K562 (cell line): Measurements from ENCODE around the gene SDHAF1. TPM values are rescaled to one million over a fixed set of nuclear protein-coding genes. Genes with fewer than 3 reads are reported as not detected.

Experiments used
- ATAC-seq: fragments of 200-7000 bp; cut with Tn5 transposase; 3 replicates; pipeline ENCODE4 v1.9.1; 2020; ENCODE audit warnings: moderate library complexity
- BruUV-seq: library from RNA; stranded (reverse); fragments of 400-500 nt; replicated peaks from 2 replicates; lab custom pipeline; 2021; lab: Mats Ljungman, UMichigan
- CTCF ChIA-PET: fragments of 300-600 bp; formaldehyde crosslinking; extraction: SDS; loops from one replicate; lab custom pipeline; 2021; ENCODE audit warnings: low intra/inter-chr PET ratio; lab: Yijun Ruan, JAX
- POLR2A ChIA-PET: fragments of 300-600, 350-650 bp; sonication (Branson Sonifier 250); formaldehyde crosslinking; extraction: SDS; loops from one replicate; lab custom pipeline; 2021; ENCODE audit warnings: antibody characterized with exemption, inconsistent platforms; lab: Yijun Ruan, JAX
- DNase-seq, 4 experiments: peaks; one replicate each; pipeline versions ENCODE4 v3.0.0 to v3.0.0-alpha.2; 2011 to 2018; ENCODE audit warnings: low spot score in 3 of 4, mixed read lengths in 3 of 4; ENCODE audit errors: extremely low read depth in 1 of 4
- FAIRE-seq: peaks from 2 replicates; lab custom pipeline; 2011; peaks lifted over from hg19 to GRCh38; lab: Jason Lieb, UNC
- H2AFZ ChIP-seq: 2 replicates; pipeline ENCODE4 v1.6.0; 2011; ENCODE audit warnings: low read depth, low read length, control low read depth, inconsistent platforms
- H3K27ac ChIP-seq: fragments of 200-600 bp; 3 replicates; pipeline ENCODE4 v1.8.0; 2011; ENCODE audit warnings: low read depth, mild to moderate bottlenecking, control low read depth, inconsistent platforms, low read length, moderate library complexity, mixed read lengths; ENCODE audit errors: extremely low read depth
- H3K27me3 ChIP-seq, 2 experiments: fragments of 300-600 bp in 1 of 2; 2 replicates in 1 of 2; 3 replicates in 1 of 2; pipeline versions ENCODE4 v1.6.0 to v1.8.0; 2011; ENCODE audit warnings: inconsistent platforms in 2 of 2, low read length in 2 of 2, mild to moderate bottlenecking in 1 of 2, mixed read lengths in 1 of 2, moderate library complexity in 1 of 2; ENCODE audit not compliant: control insufficient read depth in 2 of 2, insufficient read depth in 2 of 2
- H3K36me3 ChIP-seq: fragments of 300-600 bp; 3 replicates; pipeline ENCODE4 v1.8.0; 2011; ENCODE audit warnings: mild to moderate bottlenecking, low read length, inconsistent platforms; ENCODE audit not compliant: control insufficient read depth, insufficient read depth
- H3K4me1 ChIP-seq, 2 experiments: fragments of 200-600 bp in 1 of 2; replicated peaks in 1 of 2; 2 replicates in 1 of 2; 3 replicates in 1 of 2; pipeline versions ENCODE4 v1.5.1 to v1.8.0; 2011; ENCODE audit warnings: inconsistent platforms in 2 of 2, low read length in 2 of 2, mild to moderate bottlenecking in 1 of 2, mixed read lengths in 1 of 2, moderate library complexity in 1 of 2; ENCODE audit not compliant: control insufficient read depth in 2 of 2, insufficient read depth in 2 of 2
- H3K4me2 ChIP-seq: 2 replicates; pipeline ENCODE4 v1.6.1; 2011; ENCODE audit warnings: low read length, control low read depth, inconsistent platforms, mixed read lengths; ENCODE audit not compliant: insufficient read depth
- H3K4me3 ChIP-seq: fragments of 200-600 bp; sonication (generic), shearing (Covaris generic); 2 replicates; pipeline ENCODE4 v1.5.1; 2016; ENCODE audit warnings: control low read depth, inconsistent platforms
- H3K79me2 ChIP-seq: fragments of 200-600 bp; 3 replicates; pipeline ENCODE4 v1.8.0; 2011; ENCODE audit warnings: low read length, inconsistent platforms; ENCODE audit not compliant: control insufficient read depth, insufficient read depth
- H3K9ac ChIP-seq, 2 experiments: 2 replicates each; pipeline versions ENCODE4 v1.6.0 to v1.6.1; 2011; ENCODE audit warnings: low read depth in 2 of 2, low read length in 2 of 2, control low read depth in 1 of 2, inconsistent platforms in 1 of 2, mild to moderate bottlenecking in 1 of 2, mixed read lengths in 1 of 2; ENCODE audit not compliant: insufficient read depth in 1 of 2
- H3K9me1 ChIP-seq: one replicate; pipeline ENCODE4 v1.6.0; 2011; ENCODE audit warnings: inconsistent platforms, mild to moderate bottlenecking, low read length, moderate library complexity; ENCODE audit not compliant: control insufficient read depth, insufficient read depth
- H3K9me3 ChIP-seq: replicated peaks from 2 replicates; pipeline ENCODE4 v1.5.1; 2011; ENCODE audit warnings: low read depth, low read length, inconsistent platforms; ENCODE audit not compliant: control insufficient read depth, insufficient read depth
- H4K20me1 ChIP-seq: replicated peaks from 2 replicates; pipeline ENCODE4 v1.6.1; 2011; ENCODE audit warnings: low read length, inconsistent platforms, mixed read lengths; ENCODE audit not compliant: control insufficient read depth, insufficient read depth
- BCOR ChIP-seq: fragments of 450-650 bp; IDR thresholded peaks from 2 replicates; pipeline ENCODE4 v1.6.1; 2016
- BRF1 ChIP-seq: IDR thresholded peaks from 3 replicates; pipeline ENCODE4 v1.6.1; 2011; ENCODE audit warnings: borderline replicate concordance, mild to moderate bottlenecking; ENCODE audit not compliant: insufficient read length; ENCODE audit errors: extremely low read depth
- CTCF ChIP-seq, 3 experiments: IDR thresholded peaks in 2 of 3; conservative IDR thresholded peaks in 1 of 3; 2 replicates each; pipeline ENCODE4 v1.5.1; 2011 to 2012; ENCODE audit warnings: low read length in 3 of 3, mild to moderate bottlenecking in 3 of 3, control low read depth in 2 of 3, improper control_type of control experiment in 1 of 3, inconsistent platforms in 1 of 3, low read depth in 1 of 3, mixed read lengths in 1 of 3, moderate library complexity in 1 of 3; ENCODE audit not compliant: insufficient read depth in 2 of 3
- ETS2 ChIP-seq: IDR thresholded peaks from 2 replicates; pipeline ENCODE4 v1.6.1; 2016; ENCODE audit warnings: borderline replicate concordance, missing genetic modification characterization, mild to moderate bottlenecking, moderate library complexity, missing compliant biosample characterization; ENCODE audit not compliant: poor library complexity, severe bottlenecking
- ETV5 ChIP-seq: sonication (generic); formaldehyde crosslinking; IDR thresholded peaks from 2 replicates; pipeline ENCODE4 v1.4.0; 2020; ENCODE audit warnings: low read depth, mild to moderate bottlenecking, missing genetic modification reagents
- MXD1 ChIP-seq: fragments of 250-450 bp; sonication (Bioruptor Pico); IDR thresholded peaks from 2 replicates; pipeline ENCODE4 v1.8.0; 2021; ENCODE audit warnings: borderline replicate concordance, mild to moderate bottlenecking, moderate library complexity; ENCODE audit not compliant: poor library complexity, severe bottlenecking
- NCOA6 ChIP-seq: fragments of 450-650 bp; IDR thresholded peaks from 2 replicates; pipeline ENCODE4 v1.6.1; 2017; ENCODE audit warnings: mild to moderate bottlenecking
- NR2F6 ChIP-seq: fragments of 450-650 bp; formaldehyde crosslinking; IDR thresholded peaks from 2 replicates; pipeline ENCODE4 v1.4.0; 2020; ENCODE audit warnings: mild to moderate bottlenecking
- POLR2AphosphoS5 ChIP-seq: IDR thresholded peaks from 2 replicates; pipeline ENCODE4 v1.6.1; 2011; ENCODE audit warnings: mild to moderate bottlenecking, low read depth, low read length, moderate library complexity; ENCODE audit not compliant: control insufficient read depth, insufficient read depth
- YBX1 ChIP-seq: fragments of 450-650 bp; IDR thresholded peaks from 2 replicates; pipeline ENCODE4 v1.7.1; 2016; ENCODE audit warnings: mild to moderate bottlenecking
- ZKSCAN3 ChIP-seq: fragments of 250-450 bp; sonication (Bioruptor Pico); IDR thresholded peaks from 2 replicates; pipeline ENCODE4 v1.4.0; 2020
- ZNF212 ChIP-seq: fragments of 450-650 bp; formaldehyde crosslinking; IDR thresholded peaks from 2 replicates; pipeline ENCODE4 v1.4.0; 2020; ENCODE audit warnings: mild to moderate bottlenecking
- ZNF584 ChIP-seq: fragments of 200-800 bp; sonication (Bioruptor generic); IDR thresholded peaks from 2 replicates; pipeline ENCODE4 v1.6.1; 2016; ENCODE audit warnings: low read depth, mild to moderate bottlenecking, missing genetic modification characterization, missing compliant biosample characterization
- ZNF644 ChIP-seq: fragments of 200-800 bp; sonication (Bioruptor generic); IDR thresholded peaks from 2 replicates; pipeline ENCODE4 v1.6.1; 2016; ENCODE audit warnings: low read depth, missing genetic modification characterization, missing compliant biosample characterization
- ZNF707 ChIP-seq: fragments of 250-450 bp; sonication (Bioruptor Pico); conservative IDR thresholded peaks from 2 replicates; pipeline ENCODE4 v1.8.0; 2022; ENCODE audit warnings: inconsistent platforms, mild to moderate bottlenecking, moderate library complexity
- WGBS: fragments of 100-300 bp; shearing (Covaris generic); methylation state at CpG from one replicate; pipeline ENCODE4 v1.1.6; 2016; ENCODE audit warnings: low coverage, mixed read lengths; ENCODE audit not compliant: insufficient coverage; ENCODE audit errors: missing lambda C conversion rate; 5-methylcytosine and 5-hydroxymethylcytosine counted together
- in situ Hi-C: fragments of 300-500 bp; cut with MboI; formaldehyde crosslinking; loops from 4 replicates; pipeline ENCODE4 v1.15.0; 2018; ENCODE audit warnings: inconsistent platforms, mixed read lengths
- intact Hi-C: fragments of 100-400 bp; cut with micrococcal nuclease; formaldehyde crosslinking; loops from 2 replicates; pipeline ENCODE4 v1.14.2; 2022
- polyA plus RNA-seq, 8 experiments: library from polyadenylated mRNA; depleted of rRNA in 4 of 8; stranded (reverse) in 5 of 8; unstranded in 3 of 8; fragments of >200 nt; fragmentation: Nextera tagmentation in 2 of 8; fragmentation: Illumina TruSeq in 1 of 8; extraction: Ambion mirVana in 2 of 8; extraction: Trizol in 1 of 8; gene quantifications; 2 replicates each; pipeline versions ENCODE4 v1.2.1 to v1.2.3, GENCODE V29; 2011 to 2014; ENCODE audit warnings: inconsistent platforms in 1 of 8, missing spikeins in 1 of 8
- total RNA-seq, 7 experiments: library from RNA; depleted of rRNA in 6 of 7; stranded (reverse); fragments of >200 nt in 6 of 7; fragmentation: Illumina TruSeq in 2 of 7; extraction: Trizol in 2 of 7; gene quantifications; 2 replicates each; pipeline versions ENCODE4 v1.2.1 to v1.2.3, GENCODE V29; 2011 to 2021; ENCODE audit warnings: low replicate concordance in 1 of 7
- TF ChIP-seq, protein P1 (sequence below): fragments of 450-650 bp; formaldehyde crosslinking; IDR thresholded peaks from 2 replicates; pipeline ENCODE4 v1.4.0; 2020; ENCODE audit warnings: mild to moderate bottlenecking, mixed read lengths
- TF ChIP-seq, protein P2 (sequence below): IDR thresholded peaks from 2 replicates; pipeline ENCODE4 v1.6.1; 2011; ENCODE audit not compliant: insufficient read length; ENCODE audit errors: extremely low read depth

Gene SDHAF1
- total and polyA plus RNA-seq, 9 of the 15 experiments (the other 6 are each of a cell fraction or from before 2014, with no cell fraction given), result 0.42 to 55.7 (median 18.8) TPM

DNA sequence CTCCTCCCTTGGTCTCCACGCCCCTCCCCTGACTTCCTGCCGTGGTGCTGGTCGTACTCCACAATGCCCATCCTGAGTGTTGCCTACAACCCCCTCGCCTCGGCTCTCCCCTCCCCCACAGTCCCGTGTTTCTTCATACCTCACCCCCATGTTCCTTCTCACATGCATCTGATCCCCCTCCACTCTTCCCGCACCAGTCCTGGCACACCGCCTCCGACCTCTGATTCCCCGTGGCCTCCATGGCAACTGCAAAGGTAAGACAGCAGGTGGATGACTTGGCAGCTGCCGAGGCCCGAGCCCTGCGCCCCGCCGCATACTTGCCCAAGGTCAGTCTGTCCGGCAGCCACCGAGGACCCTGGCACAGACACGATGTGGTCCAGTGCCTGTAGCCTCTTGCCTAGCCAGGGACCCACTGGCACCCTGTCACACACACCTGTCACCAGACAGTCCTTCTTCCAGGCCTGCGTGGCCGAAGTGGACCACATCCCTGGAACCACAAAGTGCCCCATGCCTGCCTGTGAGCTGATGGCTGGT, 16.1 kb upstream of the SDHAF1 start:
- no peak for ATAC-seq
- CTCF ChIA-PET, result no interaction called here

More for the DNA sequence above, 16.1 kb upstream of the SDHAF1 start:
- Histone ChIP-seq H3K27ac (no peak overlapping the region), H3K9ac (peak overlapping the region in 1 of 2 experiments; percentile 58; a peak in 1 of 4 replicates), H3K9me3 (no peaks in the 10 kb centered on the region), H3K36me3 (no peaks in the 10 kb centered on the region), H3K9me1 (no peaks in the 10 kb centered on the region)
- in situ Hi-C loops, result no loop called here
- DNase-seq, result no peak
- WGBS, result 7% methylated on average over 20 of the region's 20 CpGs
- TF ChIP-seq ZNF212 (CRISPR knock-in tag) (no peak), CTCF (IDR thresholded peaks at IDR 0.05 in 2 of 3, conservative IDR thresholded peaks at IDR 0.05 in 1 of 3; ENCODE audit: insufficient read depth in 2 of 3, low read depth in 1 of 3, low read length in 3 of 3) (no peak), BCOR (no peak), ZNF644 (tag) (no peak), ETV5 (CRISPR knock-in tag) (no peak), POLR2AphosphoS5 (no peak), NCOA6 (no peak), NR2F6 (CRISPR knock-in tag) (no peak), ETS2 (tag) (no peak), ZNF584 (no peak), ZKSCAN3 (CRISPR knock-in tag) (no peak), ZNF707 (no peak), YBX1 (no peak), MXD1 (CRISPR knock-in tag) (no peak), BRF1 (no peak)
- TF ChIP-seq, protein P1, sequence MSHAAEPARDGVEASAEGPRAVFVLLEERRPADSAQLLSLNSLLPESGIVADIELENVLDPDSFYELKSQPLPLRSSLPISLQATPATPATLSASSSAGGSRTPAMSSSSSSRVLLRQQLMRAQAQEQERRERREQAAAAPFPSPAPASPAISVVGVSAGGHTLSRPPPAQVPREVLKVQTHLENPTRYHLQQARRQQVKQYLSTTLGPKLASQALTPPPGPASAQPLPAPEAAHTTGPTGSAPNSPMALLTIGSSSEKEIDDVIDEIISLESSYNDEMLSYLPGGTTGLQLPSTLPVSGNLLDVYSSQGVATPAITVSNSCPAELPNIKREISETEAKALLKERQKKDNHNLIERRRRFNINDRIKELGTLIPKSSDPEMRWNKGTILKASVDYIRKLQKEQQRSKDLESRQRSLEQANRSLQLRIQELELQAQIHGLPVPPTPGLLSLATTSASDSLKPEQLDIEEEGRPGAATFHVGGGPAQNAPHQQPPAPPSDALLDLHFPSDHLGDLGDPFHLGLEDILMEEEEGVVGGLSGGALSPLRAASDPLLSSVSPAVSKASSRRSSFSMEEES, result no peak
- TF ChIP-seq, protein P2, sequence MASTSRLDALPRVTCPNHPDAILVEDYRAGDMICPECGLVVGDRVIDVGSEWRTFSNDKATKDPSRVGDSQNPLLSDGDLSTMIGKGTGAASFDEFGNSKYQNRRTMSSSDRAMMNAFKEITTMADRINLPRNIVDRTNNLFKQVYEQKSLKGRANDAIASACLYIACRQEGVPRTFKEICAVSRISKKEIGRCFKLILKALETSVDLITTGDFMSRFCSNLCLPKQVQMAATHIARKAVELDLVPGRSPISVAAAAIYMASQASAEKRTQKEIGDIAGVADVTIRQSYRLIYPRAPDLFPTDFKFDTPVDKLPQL, result no peak
- TF ChIP-seq, all 486 proteins: peak for 0
- intact Hi-C loops, result no loop called here
- Histone ChIP-seq H4K20me1 (0 out of 2 replicates have a peak, but pooled peaks cover 3% of the 10 kb centered on the region), H3K4me1 (peaks cover 0 to 8% of the 10 kb centered on the region in 2 experiments; a peak in 1 of 5 replicates), H3K4me3 (no peak overlapping the region), H3K79me2 (no peaks in the 10 kb centered on the region), H2AFZ (no peak overlapping the region), H3K27me3 (peaks cover 13 to 51% of the 10 kb centered on the region in 2 experiments; a peak in 4 of 5 replicates), H3K4me2 (no peak overlapping the region)
- no peak for FAIRE-seq
- no TSS peak for BruUV-seq
- POLR2A ChIA-PET, result interaction anchor here (0.7 to 1.3 kb wide), 3 partner anchors 9 to 651 kb away, joined by 3 to 4 read pairs (median 3); partner anchors contain the start of gene THAP8
